Right lobe of liver (tissue), 6 donors: ENCODE measurements around the gene ANAPC2. TPM values are rescaled to one million over a fixed set of nuclear protein-coding genes. Genes with fewer than 3 reads are reported as not detected.

ENCODE experiments used
- ATAC-seq, 4 donors: fragments of 200-7000 bp; cut with Tn5 transposase; one replicate each; pipeline ENCODE4 v1.9.1; 2020; ENCODE audit warnings: mild to moderate bottlenecking in 4 of 4, moderate library complexity in 4 of 4
- DNase-seq, 3 donors: peaks; one replicate each; pipeline ENCODE4 v3.0.0-alpha.2; 2020
- H3K27ac ChIP-seq, 3 donors: fragments of 200-600 bp; one replicate each; pipeline ENCODE4 v1.8.0; 2022
- H3K27me3 ChIP-seq, 2 donors: fragments of 200-600 bp; one replicate each; pipeline ENCODE4 v1.8.0; 2022
- H3K36me3 ChIP-seq, 4 donors: fragments of 200-600 bp; sonication (generic) in 1 of 4; one replicate each; pipeline versions ENCODE4 v1.5.1 to v1.8.0; 2017 to 2022; ENCODE audit warnings: control low read depth in 1 of 4
- H3K4me1 ChIP-seq, 4 donors: fragments of 200-600 bp; sonication (generic) in 1 of 4; one replicate each; pipeline versions ENCODE4 v1.5.1 to v1.8.0; 2017 to 2022; ENCODE audit warnings: control low read depth in 1 of 4
- H3K4me3 ChIP-seq, 3 donors: fragments of 200-600 bp; one replicate each; pipeline ENCODE4 v1.8.0; 2022
- H3K9me3 ChIP-seq, 4 donors: fragments of 200-600 bp; sonication (generic) in 1 of 4; one replicate each; pipeline versions ENCODE4 v1.5.1 to v1.8.0; 2017 to 2022; ENCODE audit warnings: control low read depth in 1 of 4
- POLR2A ChIP-seq: fragments of 450-650 bp; IDR thresholded peaks from one replicate; pipeline ENCODE4 v1.6.1; 2017; ENCODE audit warnings: antibody characterized with exemption, mild to moderate bottlenecking
- WGBS: methylation state at CpG from one replicate; pipeline ENCODE4 v1.1.6; 2018; ENCODE audit warnings: low coverage, low lambda C conversion rate; ENCODE audit not compliant: insufficient coverage; ENCODE audit errors: missing lambda C conversion rate; 5-methylcytosine and 5-hydroxymethylcytosine counted together
- intact Hi-C, 2 donors: fragments of 100-400 bp; cut with DNase I; formaldehyde crosslinking; loops; one replicate each; pipeline versions ENCODE4 v1.11.2 to v1.14.1; 2022
- total RNA-seq, 6 experiments: library from RNA; depleted of rRNA in 2 of 6; stranded (reverse); fragments of >200 nt in 2 of 6; fragmentation: NEBNext Ultra II Directional in 3 of 6; extraction: Animal tissue kit (Norgen Biotek cat#: 25700) in 3 of 6; gene quantifications; one replicate each; pipeline versions ENCODE4 v1.1.0 to v1.2.4, GENCODE V29; 2016 to 2023
- TF ChIP-seq, protein P1 (sequence below), 4 donors: fragments of 200-600 bp in 3 of 4; fragments of 450-650 bp in 1 of 4; IDR thresholded peaks; one replicate each; pipeline versions ENCODE4 v1.5.1 to v1.8.0; 2016 to 2022; ENCODE audit warnings: antibody characterized with exemption in 4 of 4, mild to moderate bottlenecking in 2 of 4
- donor health status: DM: no; HTN: yes; CAD: no.
- donor health status: DM: no; HTN: no; CAD: no.
- donor health status: DM: no; HTN: no; CAD: no.
- donor health status: DM: no; HTN: yes; CAD: no.
- donor health status: DM: no; HTN: yes; CAD: no.

ANAPC2 gene
- total RNA-seq, 6 experiments from 2014 or later: 16.1 to 36.5 (median 27.9) TPM

DNA sequence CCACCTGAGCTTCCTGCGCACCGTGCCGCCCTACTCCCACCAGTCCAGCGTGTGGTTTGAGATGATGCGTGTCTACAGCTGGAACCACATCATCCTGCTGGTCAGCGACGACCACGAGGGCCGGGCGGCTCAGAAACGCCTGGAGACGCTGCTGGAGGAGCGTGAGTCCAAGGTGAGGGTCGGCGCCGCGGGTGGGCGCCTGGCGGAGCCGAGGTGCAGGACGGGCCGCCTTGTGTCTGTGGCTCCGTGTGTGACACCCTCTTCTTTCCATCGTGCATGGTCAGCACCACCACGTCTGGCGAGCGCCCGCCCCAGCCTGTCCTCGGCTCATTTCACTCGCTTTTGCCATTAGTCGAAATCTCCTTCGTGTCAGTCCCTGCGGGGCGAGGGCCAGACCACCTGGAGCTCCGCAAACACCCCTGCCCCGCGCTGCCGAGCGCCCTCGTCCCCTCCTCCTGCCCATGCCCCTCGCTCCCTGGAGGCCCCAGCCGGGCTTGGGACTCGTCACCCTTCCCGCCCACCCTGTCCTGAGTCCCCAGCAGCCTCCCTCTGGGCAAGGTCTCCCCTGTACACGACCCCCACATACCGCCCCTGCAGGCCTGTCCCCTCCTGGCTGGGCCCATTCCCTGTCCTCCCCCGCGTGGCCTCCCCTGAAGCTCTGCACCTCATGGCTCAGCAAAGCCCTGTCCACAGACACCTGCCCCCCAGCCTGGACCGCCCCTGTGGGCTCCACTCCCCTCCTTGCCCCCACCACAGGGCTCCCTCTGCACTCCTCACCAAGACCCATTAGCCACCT, 42.4 kb downstream of the ANAPC2 start:
- ATAC-seq (no peak), DNase-seq (no peak)
- no peak overlapping the region for H3K27ac ChIP-seq
- H3K36me3 ChIP-seq: no peaks in the 10 kb centered on the region
- no peaks in the 10 kb centered on the region for H3K4me1 ChIP-seq
- TF ChIP-seq, protein P1, sequence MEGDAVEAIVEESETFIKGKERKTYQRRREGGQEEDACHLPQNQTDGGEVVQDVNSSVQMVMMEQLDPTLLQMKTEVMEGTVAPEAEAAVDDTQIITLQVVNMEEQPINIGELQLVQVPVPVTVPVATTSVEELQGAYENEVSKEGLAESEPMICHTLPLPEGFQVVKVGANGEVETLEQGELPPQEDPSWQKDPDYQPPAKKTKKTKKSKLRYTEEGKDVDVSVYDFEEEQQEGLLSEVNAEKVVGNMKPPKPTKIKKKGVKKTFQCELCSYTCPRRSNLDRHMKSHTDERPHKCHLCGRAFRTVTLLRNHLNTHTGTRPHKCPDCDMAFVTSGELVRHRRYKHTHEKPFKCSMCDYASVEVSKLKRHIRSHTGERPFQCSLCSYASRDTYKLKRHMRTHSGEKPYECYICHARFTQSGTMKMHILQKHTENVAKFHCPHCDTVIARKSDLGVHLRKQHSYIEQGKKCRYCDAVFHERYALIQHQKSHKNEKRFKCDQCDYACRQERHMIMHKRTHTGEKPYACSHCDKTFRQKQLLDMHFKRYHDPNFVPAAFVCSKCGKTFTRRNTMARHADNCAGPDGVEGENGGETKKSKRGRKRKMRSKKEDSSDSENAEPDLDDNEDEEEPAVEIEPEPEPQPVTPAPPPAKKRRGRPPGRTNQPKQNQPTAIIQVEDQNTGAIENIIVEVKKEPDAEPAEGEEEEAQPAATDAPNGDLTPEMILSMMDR (IDR thresholded peaks at IDR 0.05): no peak
- TF ChIP-seq POLR2A: no peak
- WGBS: 53% methylated on average over 3 of the region's 49 CpGs
- intact Hi-C loops: no loop called here
- peaks cover 0 to 4% of the 10 kb centered on the region in 2 donors for H3K27me3 ChIP-seq
- H3K9me3 ChIP-seq: no peaks in the 10 kb centered on the region
- H3K4me3 ChIP-seq: no peak overlapping the region

DNA sequence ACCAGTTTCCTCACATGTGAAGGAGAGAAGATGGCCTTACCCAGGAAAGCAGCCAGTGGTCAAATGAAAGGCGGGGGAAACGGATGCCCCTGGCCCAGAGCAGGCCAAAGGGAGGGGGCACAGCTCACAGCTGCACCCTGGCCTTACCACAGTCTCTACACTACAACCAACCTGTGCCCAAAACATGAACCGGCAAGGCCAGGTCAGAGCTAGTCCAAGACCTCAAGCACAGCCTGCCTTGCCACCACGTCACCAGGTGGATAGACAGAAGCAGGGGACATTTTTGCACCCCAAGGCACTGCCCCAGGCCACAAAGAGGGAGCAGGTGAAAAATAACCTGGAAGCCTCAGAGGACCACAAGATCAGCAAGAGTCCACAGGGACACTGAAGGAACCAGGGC, 44.9 kb downstream of the ANAPC2 start:
- no peaks in the 10 kb centered on the region for H3K36me3 ChIP-seq
- H3K27me3 ChIP-seq: peaks cover 0 to 10% of the 10 kb centered on the region in 2 donors
- TF ChIP-seq, protein P1 (IDR thresholded peaks at IDR 0.05): no peak
- no peak for TF ChIP-seq POLR2A
- intact Hi-C loops: no loop called here
- no peaks in the 10 kb centered on the region for H3K4me1 ChIP-seq
- no peak for DNase-seq
- 33% methylated on average over 1 of the region's 4 CpGs for WGBS
- H3K4me3 ChIP-seq: no peak overlapping the region
- no peaks in the 10 kb centered on the region for H3K9me3 ChIP-seq
- ATAC-seq: no peak
- no peak overlapping the region for H3K27ac ChIP-seq

DNA sequence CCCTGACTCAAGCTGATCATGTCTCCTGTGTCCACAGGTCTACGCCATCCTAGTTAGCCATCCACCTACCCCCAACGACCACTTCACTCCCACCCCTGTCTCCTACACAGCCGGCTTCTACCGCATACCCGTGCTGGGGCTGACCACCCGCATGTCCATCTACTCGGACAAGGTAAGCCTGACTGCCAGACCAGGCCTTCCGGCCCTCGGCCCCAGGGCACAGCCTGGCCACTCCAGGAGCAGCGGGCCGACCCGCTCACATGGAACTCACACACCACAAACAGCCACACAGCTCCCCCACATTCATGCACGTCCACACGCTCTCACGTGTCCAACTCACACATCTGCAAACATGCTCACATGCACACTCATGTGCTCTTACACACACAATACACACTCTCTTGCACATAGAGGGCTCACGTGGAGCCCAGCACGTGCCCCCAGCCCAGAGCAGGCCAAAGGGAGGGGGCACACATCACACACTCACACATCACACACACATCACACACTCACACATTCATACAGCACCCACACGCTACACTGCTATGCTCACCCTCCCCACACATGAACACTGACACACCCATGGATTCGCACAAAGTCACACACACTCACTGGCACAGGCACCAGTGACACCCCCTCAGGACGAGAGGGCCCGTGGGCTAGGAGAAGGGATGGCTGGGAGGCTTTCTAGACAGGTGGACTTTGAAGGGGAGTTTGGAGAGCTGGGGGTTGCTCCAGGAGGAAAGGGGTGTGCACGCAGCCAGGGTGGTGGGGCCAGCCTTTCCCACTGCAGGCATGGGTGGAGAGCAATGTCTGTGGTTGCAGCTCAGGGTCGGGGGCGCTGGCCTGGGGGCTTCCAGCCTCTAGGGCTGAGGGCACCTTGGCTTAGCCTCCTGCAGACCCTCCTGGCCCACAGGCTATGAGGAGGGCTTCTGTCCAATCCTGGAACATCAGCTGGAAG, 46.1 kb downstream of the ANAPC2 start:
- Histone ChIP-seq H3K9me3 (no peaks in the 10 kb centered on the region), H3K36me3 (no peaks in the 10 kb centered on the region), H3K27ac (no peak overlapping the region), H3K4me1 (no peaks in the 10 kb centered on the region), H3K27me3 (peaks cover 0 to 14% of the 10 kb centered on the region in 2 donors), H3K4me3 (no peak overlapping the region)
- DNase-seq (peak in 1 of 3 donors; percentile 44), ATAC-seq (no peak)
- no peak for TF ChIP-seq POLR2A
- TF ChIP-seq, protein P1 (IDR thresholded peaks at IDR 0.05): no peak
- 52% methylated on average over 13 of the region's 24 CpGs for WGBS
- intact Hi-C loops: no loop called here

DNA sequence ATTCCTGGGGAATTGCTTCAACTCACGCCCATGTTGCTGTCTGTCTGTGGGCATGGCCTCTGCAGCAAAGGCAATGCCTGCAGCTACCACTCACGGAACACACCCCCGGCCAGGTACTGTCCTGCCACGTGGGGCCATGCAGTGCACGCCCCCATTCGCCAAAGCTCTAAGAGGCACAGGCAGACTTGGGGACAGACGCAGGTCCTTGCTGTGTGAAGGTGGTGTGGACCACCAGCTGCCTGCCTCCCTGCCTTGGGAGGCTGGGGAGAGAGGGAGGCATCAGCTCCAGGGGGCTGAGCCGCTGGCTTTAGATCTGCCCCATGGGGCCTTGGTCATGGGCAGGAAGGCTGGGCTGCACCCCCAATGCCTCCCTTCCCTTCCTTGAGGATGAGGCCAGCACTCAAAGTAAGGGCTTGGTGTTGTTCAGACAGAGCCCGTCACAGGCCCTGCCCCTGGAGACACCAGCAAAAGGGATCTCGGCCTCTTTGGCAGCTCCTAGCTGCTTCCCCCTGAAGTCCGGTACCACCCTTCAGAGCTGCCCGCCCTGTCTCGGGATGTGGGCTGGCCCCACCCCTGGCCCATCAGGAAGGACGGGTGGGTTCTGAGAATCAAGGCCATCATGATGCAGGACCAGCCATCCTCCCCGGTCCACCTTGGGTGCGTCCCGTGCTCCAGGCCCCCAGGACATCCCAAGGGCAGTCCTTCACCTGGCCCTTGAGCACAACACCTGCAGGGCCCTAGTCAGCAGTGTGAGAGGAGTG, 47.1 kb downstream of the ANAPC2 start:
- H3K27ac ChIP-seq: no peak overlapping the region
- no peak overlapping the region for H3K4me3 ChIP-seq
- no peaks in the 10 kb centered on the region for H3K4me1 ChIP-seq
- TF ChIP-seq, protein P1 (IDR thresholded peaks at IDR 0.05): no peak
- TF ChIP-seq POLR2A: no peak
- no peak for DNase-seq
- no peaks in the 10 kb centered on the region for H3K9me3 ChIP-seq
- intact Hi-C loops: no loop called here
- peaks cover 0 to 10% of the 10 kb centered on the region in 2 donors for H3K27me3 ChIP-seq
- no peak for ATAC-seq
- 40% methylated on average over 2 of the region's 17 CpGs for WGBS
- no peaks in the 10 kb centered on the region for H3K36me3 ChIP-seq
